Stimulated activated CD4-positive, alpha-beta T cell treated with anti-CD3 and anti-CD28 coated beads, TNF-alpha, amount 100 ng/mL, for 4 hours (primary cell): ENCODE measurements around the gene FCSK.

Experiments
- DNase-seq, 3 experiments: peaks; one replicate each; pipeline ENCODE4 v3.0.0-alpha.2; 2020; ENCODE audit warnings: low read depth in 3 of 3

FCSK gene

GRCh38 chr16:70455910-70456309 is 1.5 kb downstream of the FCSK start:
- no peak for DNase-seq

- DNase-seq, result no peak
These were observed 3.2 kb downstream of the FCSK start for GRCh38 chr16:70457446-70458166.

GRCh38 chr16:70460737-70461261 is 6.4 kb downstream of the FCSK start:
- no peak for DNase-seq

- no peak for DNase-seq
These were observed 8.8 kb downstream of the FCSK start for GRCh38 chr16:70463235-70463634.

GRCh38 chr16:70465999-70466804 is 11.8 kb downstream of the FCSK start:
- DNase-seq, result no peak

GRCh38 chr16:70466805-70467076 is 12.3 kb downstream of the FCSK start:
- DNase-seq, result no peak

- DNase-seq, result no peak
These were observed 12.7 kb downstream of the FCSK start for GRCh38 chr16:70467113-70467512.

- no peak for DNase-seq
These were observed 13.2 kb downstream of the FCSK start for GRCh38 chr16:70467608-70468007.

GRCh38 chr16:70468776-70469525 is 14.6 kb downstream of the FCSK start:
- DNase-seq, result no peak

- no peak for DNase-seq
These were observed 15.9 kb downstream of the FCSK start for GRCh38 chr16:70470141-70470926.

- no peak for DNase-seq
These were observed 16.5 kb downstream of the FCSK start for GRCh38 chr16:70470927-70471341.

- no peak for DNase-seq
These were observed 18.5 kb downstream of the FCSK start for GRCh38 chr16:70472786-70473433.

GRCh38 chr16:70473446-70474319 is 19.3 kb downstream of the FCSK start:
- DNase-seq, result no peak

GRCh38 chr16:70474320-70475053 is 20.1 kb downstream of the FCSK start:
- DNase-seq, result no peak

GRCh38 chr16:70475054-70475871 is 20.9 kb downstream of the FCSK start:
- no peak for DNase-seq

GRCh38 chr16:70476272-70477020 is 22.1 kb downstream of the FCSK start:
- DNase-seq, result no peak

GRCh38 chr16:70478169-70478568 is 23.8 kb downstream of the FCSK start:
- DNase-seq, result no peak

- no peak for DNase-seq
These were observed 24.5 kb downstream of the FCSK start for GRCh38 chr16:70478912-70479341.
